Left lung (tissue), 10 donors: ENCODE measurements around the gene SAFB2. TPM values are rescaled to one million over a fixed set of nuclear protein-coding genes. Genes with fewer than 3 reads are reported as not detected.

Source experiments
- ATAC-seq: fragments of 200-7000 bp; cut with Tn5 transposase; one replicate; pipeline ENCODE4 v1.9.1; 2020; ENCODE audit warnings: moderate library complexity
- DNase-seq, 4 donors: peaks; one replicate each; pipeline ENCODE4 v3.0.0-alpha.2; 2013 to 2020
- H3K27ac ChIP-seq, 2 donors: fragments of 200-600 bp; sonication (generic) in 1 of 2; one replicate each; pipeline versions ENCODE4 v1.5.0 to v1.8.0; 2020 to 2021
- H3K27me3 ChIP-seq, 2 donors: fragments of 200-600 bp; sonication (generic) in 1 of 2; one replicate each; pipeline versions ENCODE4 v1.5.0 to v1.8.0; 2020 to 2021
- H3K36me3 ChIP-seq, 2 donors: fragments of 200-600 bp; sonication (generic) in 1 of 2; one replicate each; pipeline versions ENCODE4 v1.5.0 to v1.8.0; 2020 to 2021
- H3K4me1 ChIP-seq, 2 donors: fragments of 200-600 bp; one replicate each; pipeline ENCODE4 v1.8.0; 2021
- H3K4me3 ChIP-seq, 2 donors: fragments of 200-600 bp; sonication (generic) in 1 of 2; one replicate each; pipeline versions ENCODE4 v1.5.0 to v1.8.0; 2020 to 2021; ENCODE audit warnings: mild to moderate bottlenecking in 1 of 2
- H3K9me3 ChIP-seq, 2 donors: fragments of 200-600 bp; sonication (generic) in 1 of 2; one replicate each; pipeline versions ENCODE4 v1.5.0 to v1.8.0; 2020 to 2021
- intact Hi-C, 2 donors: fragments of 100-400 bp; cut with DNase I; formaldehyde crosslinking; loops; one replicate each; pipeline versions ENCODE4 v1.11.2 to v1.14.2; 2022
- polyA plus RNA-seq, 6 donors: library from polyadenylated mRNA; unstranded; fragments of 120-200 nt; gene quantifications; one replicate each; pipeline ENCODE4 v1.2.1, GENCODE V29; 2013; ENCODE audit not compliant: insufficient read length in 6 of 6
- total RNA-seq, 2 donors: library from RNA; stranded (reverse); fragmentation: NEBNext Ultra II Directional; extraction: Animal tissue kit (Norgen Biotek cat#: 25700); gene quantifications; one replicate each; pipeline ENCODE4 v1.2.1, GENCODE V29; 2021
- TF ChIP-seq, protein P1 (sequence below), 2 donors: fragments of 200-600 bp; sonication (generic) in 1 of 2; IDR thresholded peaks; one replicate each; pipeline versions ENCODE4 v1.5.0 to v1.8.0; 2021; ENCODE audit warnings: antibody characterized with exemption in 2 of 2
- donor health status: DM: no; HTN: yes; CAD: no.
- donor health status: DM: no; HTN: no; CAD: no.

Gene SAFB2
- total and polyA plus RNA-seq, 8 donors, result 62.0 to 110 (median 84.8) TPM

DNA sequence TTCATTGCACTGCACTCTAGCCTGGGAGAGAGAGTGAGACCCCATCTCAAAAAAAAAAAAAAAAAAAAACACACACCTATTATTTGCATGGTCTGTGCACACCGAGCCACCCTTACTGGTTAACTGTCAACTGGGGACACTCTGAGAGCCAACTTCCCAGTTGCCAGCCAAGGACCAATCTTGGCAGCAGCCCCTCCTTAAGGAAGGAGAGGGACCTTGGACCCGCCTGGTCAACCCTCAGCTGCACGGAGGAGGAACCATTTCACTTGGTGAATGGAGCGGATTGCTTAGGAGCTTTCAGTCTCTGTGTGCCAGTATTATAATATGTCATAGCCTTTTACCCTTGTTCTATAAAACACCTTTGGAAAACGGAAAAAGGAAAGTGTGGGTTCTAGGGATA, 32.8 kb upstream of the SAFB2 start:
- DNase-seq (no peak), ATAC-seq (no peak)
- Histone ChIP-seq H3K36me3 (peaks cover 0 to 100% of the 10 kb centered on the region in 2 donors), H3K27me3 (no peaks in the 10 kb centered on the region), H3K4me1 (no peaks in the 10 kb centered on the region), H3K4me3 (no peak overlapping the region), H3K27ac (no peak overlapping the region), H3K9me3 (no peaks in the 10 kb centered on the region)
- TF ChIP-seq, protein P1, sequence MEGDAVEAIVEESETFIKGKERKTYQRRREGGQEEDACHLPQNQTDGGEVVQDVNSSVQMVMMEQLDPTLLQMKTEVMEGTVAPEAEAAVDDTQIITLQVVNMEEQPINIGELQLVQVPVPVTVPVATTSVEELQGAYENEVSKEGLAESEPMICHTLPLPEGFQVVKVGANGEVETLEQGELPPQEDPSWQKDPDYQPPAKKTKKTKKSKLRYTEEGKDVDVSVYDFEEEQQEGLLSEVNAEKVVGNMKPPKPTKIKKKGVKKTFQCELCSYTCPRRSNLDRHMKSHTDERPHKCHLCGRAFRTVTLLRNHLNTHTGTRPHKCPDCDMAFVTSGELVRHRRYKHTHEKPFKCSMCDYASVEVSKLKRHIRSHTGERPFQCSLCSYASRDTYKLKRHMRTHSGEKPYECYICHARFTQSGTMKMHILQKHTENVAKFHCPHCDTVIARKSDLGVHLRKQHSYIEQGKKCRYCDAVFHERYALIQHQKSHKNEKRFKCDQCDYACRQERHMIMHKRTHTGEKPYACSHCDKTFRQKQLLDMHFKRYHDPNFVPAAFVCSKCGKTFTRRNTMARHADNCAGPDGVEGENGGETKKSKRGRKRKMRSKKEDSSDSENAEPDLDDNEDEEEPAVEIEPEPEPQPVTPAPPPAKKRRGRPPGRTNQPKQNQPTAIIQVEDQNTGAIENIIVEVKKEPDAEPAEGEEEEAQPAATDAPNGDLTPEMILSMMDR (IDR thresholded peaks at IDR 0.05), result no peak
- intact Hi-C loops, result no loop called here

GRCh38 chr19:5654931-5655330, 32.4 kb upstream of the SAFB2 start:
- DNase-seq, result no peak
- H3K9me3 ChIP-seq, result no peaks in the 10 kb centered on the region
- no peak overlapping the region for H3K4me3 ChIP-seq
- no peaks in the 10 kb centered on the region for H3K27me3 ChIP-seq
- TF ChIP-seq, protein P1 (IDR thresholded peaks at IDR 0.05), result no peak
- peaks cover 0 to 100% of the 10 kb centered on the region in 2 donors for H3K36me3 ChIP-seq
- H3K27ac ChIP-seq, result no peak overlapping the region
- no peaks in the 10 kb centered on the region for H3K4me1 ChIP-seq
- ATAC-seq, result no peak
- intact Hi-C loops, result no loop called here

DNA sequence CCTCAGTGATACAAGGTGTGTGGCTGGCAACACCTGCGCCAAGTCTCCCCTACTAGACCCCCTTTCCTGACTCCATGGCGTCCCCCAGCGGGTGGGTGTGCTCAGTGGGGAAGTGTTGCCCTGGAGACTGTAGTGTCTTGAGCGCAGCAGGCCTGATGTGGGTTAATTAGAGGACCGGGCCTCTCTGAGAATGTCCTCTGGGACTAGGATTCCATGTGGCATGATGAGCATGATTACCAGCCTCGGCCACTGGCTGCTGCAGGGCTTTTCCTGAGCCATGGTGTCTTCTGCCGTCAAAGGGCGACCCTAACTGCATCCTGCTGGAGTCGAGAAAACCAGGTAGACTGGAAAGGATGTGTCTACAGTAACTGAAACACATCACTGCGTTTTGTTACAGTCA, 29.7 kb upstream of the SAFB2 start:
- H3K27ac ChIP-seq, result no peak overlapping the region
- intact Hi-C loops, result no loop called here
- TF ChIP-seq, protein P1 (IDR thresholded peaks at IDR 0.05), result no peak
- peaks cover 0 to 92% of the 10 kb centered on the region in 2 donors for H3K36me3 ChIP-seq
- no peak overlapping the region for H3K4me3 ChIP-seq
- no peaks in the 10 kb centered on the region for H3K27me3 ChIP-seq
- no peaks in the 10 kb centered on the region for H3K9me3 ChIP-seq
- no peak for ATAC-seq
- DNase-seq, result no peak
- no peaks in the 10 kb centered on the region for H3K4me1 ChIP-seq

DNA sequence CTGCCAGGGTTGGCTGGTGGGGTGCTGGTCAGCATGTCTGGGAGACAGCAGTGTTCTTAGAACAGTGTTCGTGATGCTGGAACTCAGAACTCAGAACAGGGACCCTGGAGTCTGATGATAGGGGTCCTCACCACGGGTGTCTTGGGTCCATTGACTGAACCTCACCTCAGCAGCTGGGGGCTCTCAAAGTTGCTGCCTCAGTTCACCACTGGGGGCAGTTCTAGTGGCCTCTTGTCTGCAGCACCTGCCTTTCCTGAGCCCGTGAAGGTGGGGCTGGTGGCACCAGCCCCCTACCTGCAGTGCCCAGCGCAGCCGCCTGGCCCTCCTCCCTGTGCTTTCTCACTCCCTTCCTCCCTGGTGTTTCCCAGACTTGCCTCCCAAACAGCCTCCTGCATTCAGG, 28.8 kb upstream of the SAFB2 start:
- DNase-seq, result no peak
- Histone ChIP-seq H3K27ac (no peak overlapping the region), H3K9me3 (no peaks in the 10 kb centered on the region), H3K27me3 (no peaks in the 10 kb centered on the region), H3K36me3 (peaks cover 0 to 92% of the 10 kb centered on the region in 2 donors), H3K4me3 (no peak overlapping the region), H3K4me1 (no peaks in the 10 kb centered on the region)
- no peak for ATAC-seq
- TF ChIP-seq, protein P1 (IDR thresholded peaks at IDR 0.05), result no peak
- intact Hi-C loops, result no loop called here

DNA sequence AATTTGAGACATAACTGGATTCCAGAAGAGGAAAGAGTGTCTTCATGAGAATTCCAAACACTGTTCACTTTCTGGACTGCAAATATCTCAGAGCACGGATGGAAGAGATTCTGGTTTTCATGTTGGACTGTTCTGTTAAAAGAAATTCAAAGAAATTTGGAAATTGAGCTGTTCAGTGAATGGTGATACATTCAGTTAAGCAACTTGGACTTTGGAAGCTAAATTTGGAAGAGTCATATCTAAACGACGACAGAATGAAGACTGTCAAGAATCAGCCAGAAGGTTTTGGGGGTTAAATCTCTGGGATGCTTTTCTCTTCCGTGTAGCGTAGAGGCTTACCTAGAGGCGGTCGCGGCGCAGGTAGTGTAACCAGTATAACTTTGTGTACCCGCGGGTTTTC, 25.9 kb upstream of the SAFB2 start:
- Histone ChIP-seq H3K27me3 (no peaks in the 10 kb centered on the region), H3K27ac (no peak overlapping the region), H3K36me3 (peaks cover 0 to 92% of the 10 kb centered on the region in 2 donors), H3K9me3 (no peaks in the 10 kb centered on the region), H3K4me1 (no peaks in the 10 kb centered on the region), H3K4me3 (no peak overlapping the region)
- no peak for DNase-seq
- no peak for ATAC-seq
- TF ChIP-seq, protein P1 (IDR thresholded peaks at IDR 0.05), result no peak
- intact Hi-C loops, result no loop called here
